ENCODE results near the gene FXN.
"Not testable (repeated sequence)": the region's sequence is repeated elsewhere in the genome, so short reads cannot be mapped to it uniquely, and the experiment has no call there.

- not testable (repeated sequence) for TF ChIP-seq CTCF (IDR thresholded peaks at IDR 0.05 in 2 of 3, conservative IDR thresholded peaks at IDR 0.05 in 1 of 3; ENCODE audit: borderline replicate concordance in 1 of 3, insufficient read depth in 1 of 3, low read depth in 2 of 3, low read length in 2 of 3); POLR2A (IDR thresholded peaks at IDR 0.05; ENCODE audit: borderline replicate concordance, extremely low read depth, insufficient read depth, insufficient read length); POLR2AphosphoS5 (IDR thresholded peaks at IDR 0.05; ENCODE audit: low read depth, low read length)
These were observed 73.2 kb downstream of the FXN start for GRCh38 chr9:69108706-69109105.

All from HCT116 (cell line).